Stomach (tissue), 9 donors: Measurements from ENCODE around the gene ADH4. TPM values are rescaled to one million over a fixed set of nuclear protein-coding genes. Genes with fewer than 3 reads are reported as not detected.
A peak's percentile ranks its signal among the peaks of the same experiment; 100 is the strongest.

Source experiments
- DNase-seq, 2 donors: peaks; one replicate each; pipeline versions ENCODE4 v3.0.0 to v3.0.0-alpha.2; 2013 to 2019
- H3K27ac ChIP-seq, 5 donors: fragments of 200-600 bp in 4 of 5; sonication (generic) in 4 of 5; one replicate each; pipeline ENCODE4 v1.5.1; 2013 to 2019; ENCODE audit warnings: mild to moderate bottlenecking in 1 of 5, moderate library complexity in 1 of 5
- H3K27me3 ChIP-seq, 3 donors: fragments of 200-600 bp; sonication (generic); one replicate each; pipeline ENCODE4 v1.5.1; 2017 to 2019; ENCODE audit warnings: mixed run types in 1 of 3
- H3K36me3 ChIP-seq, 4 donors: fragments of 200-600 bp; sonication (generic); 1 replicate in 3 of 4; 2 replicates in 1 of 4; pipeline ENCODE4 v1.5.1; 2016 to 2019
- H3K4me1 ChIP-seq, 4 donors: fragments of 200-600 bp; sonication (generic); one replicate each; pipeline ENCODE4 v1.5.1; 2016 to 2019
- H3K4me3 ChIP-seq, 4 donors: fragments of 200-600 bp; sonication (generic) in 3 of 4; one replicate each; pipeline ENCODE4 v1.5.1; 2016 to 2019; ENCODE audit warnings: mild to moderate bottlenecking in 1 of 4
- H3K9me3 ChIP-seq, 4 donors: fragments of 200-600 bp; sonication (generic); one replicate each; pipeline ENCODE4 v1.5.1; 2016 to 2019
- EP300 ChIP-seq: sonication (generic); formaldehyde crosslinking; IDR thresholded peaks from one replicate; pipeline ENCODE4 v1.6.1; 2017; ENCODE audit warnings: antibody characterized with exemption
- POLR2A ChIP-seq, 4 donors: fragments of 450-650 bp; IDR thresholded peaks; one replicate each; pipeline ENCODE4 v1.6.1; 2016; ENCODE audit warnings: antibody characterized with exemption in 4 of 4, control low read depth in 2 of 4, mild to moderate bottlenecking in 1 of 4, moderate library complexity in 1 of 4
- POLR2AphosphoS5 ChIP-seq, 3 donors: sonication (generic); formaldehyde crosslinking; IDR thresholded peaks; one replicate each; pipeline ENCODE4 v1.6.1; 2016; ENCODE audit warnings: antibody characterized with exemption in 3 of 3
- WGBS, 5 donors: extraction: QIAGEN DNeasy Blood & Tissue Kit in 3 of 5; methylation state at CpG; one replicate each; pipeline versions ENCODE4 v1.1.5 to v1.1.7; 2013 to 2018; 5-methylcytosine and 5-hydroxymethylcytosine counted together
- intact Hi-C: fragments of 100-400 bp; cut with DNase I; formaldehyde crosslinking; loops from one replicate; pipeline ENCODE4 v1.15.1; 2023; ENCODE audit warnings: low total_unique reads
- polyA plus RNA-seq, 3 donors: library from polyadenylated mRNA; stranded (reverse); fragments of 200-250 nt; gene quantifications; one replicate each; pipeline ENCODE4 v1.2.3, GENCODE V29; 2013
- total RNA-seq, 5 donors: library from RNA; depleted of rRNA; stranded (reverse); fragments of >200 nt; gene quantifications; one replicate each; pipeline versions ENCODE4 v1.1.0 to v1.2.3, GENCODE V29; 2014 to 2016
- TF ChIP-seq, protein P1 (sequence below), 7 experiments: fragments of 450-650 bp in 4 of 7; fragments of 200-600 bp in 3 of 7; sonication (generic) in 3 of 7; IDR thresholded peaks; one replicate each; pipeline ENCODE4 v1.5.1; 2016 to 2019; ENCODE audit warnings: antibody characterized with exemption in 7 of 7, control low read depth in 2 of 7, mild to moderate bottlenecking in 1 of 7
- donor health status: healthy with polysubstance abuse.
- donor health status: Bipolar disorder and iron deficiency.
- donor health status: healthy.

Gene ADH4
- total and polyA plus RNA-seq, 8 donors: 0.25 to 1.8 (median 0.50) TPM; not detected in 5

DNA sequence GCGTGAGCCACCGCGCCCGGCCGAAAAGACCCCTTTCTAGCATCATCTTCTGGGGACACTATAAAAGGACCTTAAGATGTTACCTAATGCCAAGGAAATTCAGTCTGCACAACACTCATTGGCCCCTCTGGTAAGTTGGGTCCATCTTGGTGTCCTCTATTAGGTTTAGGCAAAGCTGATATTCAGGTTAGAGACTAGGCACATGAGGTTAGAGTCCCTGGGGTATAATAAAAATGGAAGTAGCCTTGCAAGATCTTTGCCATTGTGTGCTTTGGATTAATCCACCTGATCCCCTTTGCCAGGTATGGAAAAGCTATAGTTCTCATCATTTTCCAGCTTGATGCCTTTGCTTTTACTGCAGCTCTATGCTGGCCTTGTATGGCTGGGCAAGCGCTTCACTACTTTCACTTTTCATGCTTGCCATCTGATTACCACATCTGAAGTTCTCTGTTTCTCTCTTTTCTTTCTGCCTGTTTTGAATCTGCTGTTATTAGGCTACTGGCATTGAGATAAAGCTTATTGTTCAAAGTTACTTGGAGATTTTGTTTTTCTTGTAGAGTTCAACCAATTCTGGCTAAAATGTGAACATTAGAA lies 5.4 kb upstream of the ADH4 start:
- TF ChIP-seq EP300: no peak
- TF ChIP-seq POLR2AphosphoS5 (IDR thresholded peaks at IDR 0.05): no peak
- no peak for TF ChIP-seq POLR2A (IDR thresholded peaks at IDR 0.05)
- TF ChIP-seq, protein P1, sequence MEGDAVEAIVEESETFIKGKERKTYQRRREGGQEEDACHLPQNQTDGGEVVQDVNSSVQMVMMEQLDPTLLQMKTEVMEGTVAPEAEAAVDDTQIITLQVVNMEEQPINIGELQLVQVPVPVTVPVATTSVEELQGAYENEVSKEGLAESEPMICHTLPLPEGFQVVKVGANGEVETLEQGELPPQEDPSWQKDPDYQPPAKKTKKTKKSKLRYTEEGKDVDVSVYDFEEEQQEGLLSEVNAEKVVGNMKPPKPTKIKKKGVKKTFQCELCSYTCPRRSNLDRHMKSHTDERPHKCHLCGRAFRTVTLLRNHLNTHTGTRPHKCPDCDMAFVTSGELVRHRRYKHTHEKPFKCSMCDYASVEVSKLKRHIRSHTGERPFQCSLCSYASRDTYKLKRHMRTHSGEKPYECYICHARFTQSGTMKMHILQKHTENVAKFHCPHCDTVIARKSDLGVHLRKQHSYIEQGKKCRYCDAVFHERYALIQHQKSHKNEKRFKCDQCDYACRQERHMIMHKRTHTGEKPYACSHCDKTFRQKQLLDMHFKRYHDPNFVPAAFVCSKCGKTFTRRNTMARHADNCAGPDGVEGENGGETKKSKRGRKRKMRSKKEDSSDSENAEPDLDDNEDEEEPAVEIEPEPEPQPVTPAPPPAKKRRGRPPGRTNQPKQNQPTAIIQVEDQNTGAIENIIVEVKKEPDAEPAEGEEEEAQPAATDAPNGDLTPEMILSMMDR (IDR thresholded peaks at IDR 0.05): no peak
- Histone ChIP-seq H3K4me3 (no peak overlapping the region), H3K9me3 (no peaks in the 10 kb centered on the region), H3K36me3 (peaks cover 0 to 3% (median 0%) of the 10 kb centered on the region in 4 donors), H3K27ac (no peak overlapping the region), H3K27me3 (no peaks in the 10 kb centered on the region), H3K4me1 (no peaks in the 10 kb centered on the region)
- intact Hi-C loops: no loop called here
- 22 to 97% (median 45%) methylated on average over 1 to 6 of the region's 6 CpGs for WGBS, 5 donors
- DNase-seq: no peak

DNA sequence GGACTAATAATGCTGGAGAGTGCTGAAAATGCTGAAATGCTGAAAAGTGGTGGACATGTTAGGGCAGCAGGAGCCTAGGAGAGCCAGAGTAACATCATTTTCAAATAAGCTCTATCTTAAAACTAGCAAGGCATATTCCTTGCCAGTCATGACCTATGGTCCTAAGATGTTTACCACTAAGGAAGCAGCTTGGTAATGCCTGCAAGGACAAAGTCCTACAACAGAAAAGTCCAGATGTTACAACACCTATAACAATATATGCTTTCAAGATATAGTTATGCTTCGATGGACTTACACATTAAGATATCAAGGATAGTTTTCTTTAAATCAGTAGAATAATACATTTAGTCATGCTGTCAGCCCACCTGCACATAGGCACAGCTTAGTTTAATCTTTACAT lies 4.5 kb upstream of the ADH4 start:
- no peak overlapping the region for H3K27ac ChIP-seq
- H3K4me1 ChIP-seq: no peaks in the 10 kb centered on the region
- no peaks in the 10 kb centered on the region for H3K9me3 ChIP-seq
- no peaks in the 10 kb centered on the region for H3K27me3 ChIP-seq
- TF ChIP-seq POLR2AphosphoS5 (IDR thresholded peaks at IDR 0.05): no peak
- no peak for TF ChIP-seq POLR2A (IDR thresholded peaks at IDR 0.05)
- TF ChIP-seq EP300: no peak
- TF ChIP-seq, protein P1 (IDR thresholded peaks at IDR 0.05): no peak
- WGBS, 5 donors: 68 to 90% (median 80%) methylated on average over 1 of the region's 1 CpG
- no peaks in the 10 kb centered on the region for H3K36me3 ChIP-seq
- intact Hi-C loops: no loop called here
- DNase-seq: peak in 1 of 2 donors; percentile 4
- no peak overlapping the region for H3K4me3 ChIP-seq

DNA sequence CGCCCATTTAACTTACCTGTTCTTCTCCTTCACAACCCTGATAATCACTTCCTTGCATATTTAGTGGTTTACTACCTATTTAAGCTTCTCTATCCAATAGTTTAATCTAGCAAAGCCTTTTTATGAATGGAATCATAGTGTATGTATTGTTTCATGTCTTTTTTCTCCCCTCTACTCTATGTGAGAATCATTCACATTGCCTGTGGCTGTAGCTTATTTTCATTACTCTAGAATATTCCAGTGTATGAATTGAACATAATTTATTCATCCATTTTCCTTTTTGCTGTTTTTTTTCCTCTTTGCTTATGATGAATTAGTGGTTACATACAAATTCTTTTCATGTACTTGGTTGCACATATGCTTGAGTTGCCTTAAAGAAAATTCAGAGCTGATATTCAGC lies 490 bp upstream of the ADH4 start:
- peak overlapping the region in 1 of 5 donors; percentile 20 for H3K27ac ChIP-seq
- H3K9me3 ChIP-seq: no peaks in the 10 kb centered on the region
- no peak for DNase-seq
- no peaks in the 10 kb centered on the region for H3K27me3 ChIP-seq
- intact Hi-C loops: no loop called here
- WGBS, 5 donors: 83 to 97% (median 84%) methylated on average over 1 of the region's 1 CpG
- H3K4me1 ChIP-seq: no peaks in the 10 kb centered on the region
- no peak overlapping the region for H3K4me3 ChIP-seq
- no peaks in the 10 kb centered on the region for H3K36me3 ChIP-seq
- TF ChIP-seq EP300: no peak

DNA sequence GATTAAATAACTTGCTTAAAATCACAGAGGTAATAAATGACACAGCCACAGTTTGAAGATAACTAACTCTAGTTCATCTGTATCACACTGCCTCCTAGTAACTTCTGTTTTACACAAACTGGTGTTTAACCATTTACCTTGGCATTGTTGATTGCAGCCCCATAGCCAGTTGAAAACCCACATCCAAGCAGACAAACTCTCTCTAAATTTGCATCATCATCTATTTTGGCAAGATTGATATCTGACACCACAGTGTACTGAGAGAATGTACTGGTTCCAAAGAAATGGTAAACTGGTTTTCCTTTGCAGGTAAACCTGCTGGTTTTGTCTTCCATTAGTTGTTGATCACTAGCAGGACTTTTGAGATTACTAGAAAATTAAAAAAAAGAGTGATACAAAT lies 7.8 kb downstream of the ADH4 start:
- H3K4me3 ChIP-seq: no peak overlapping the region
- no peak for TF ChIP-seq EP300
- TF ChIP-seq, protein P1 (IDR thresholded peaks at IDR 0.05): no peak
- H3K9me3 ChIP-seq: no peaks in the 10 kb centered on the region
- intact Hi-C loops: no loop called here
- no peaks in the 10 kb centered on the region for H3K27me3 ChIP-seq
- no peaks in the 10 kb centered on the region for H3K36me3 ChIP-seq
- DNase-seq: no peak
- H3K27ac ChIP-seq: no peak overlapping the region
- H3K4me1 ChIP-seq: no peaks in the 10 kb centered on the region

DNA sequence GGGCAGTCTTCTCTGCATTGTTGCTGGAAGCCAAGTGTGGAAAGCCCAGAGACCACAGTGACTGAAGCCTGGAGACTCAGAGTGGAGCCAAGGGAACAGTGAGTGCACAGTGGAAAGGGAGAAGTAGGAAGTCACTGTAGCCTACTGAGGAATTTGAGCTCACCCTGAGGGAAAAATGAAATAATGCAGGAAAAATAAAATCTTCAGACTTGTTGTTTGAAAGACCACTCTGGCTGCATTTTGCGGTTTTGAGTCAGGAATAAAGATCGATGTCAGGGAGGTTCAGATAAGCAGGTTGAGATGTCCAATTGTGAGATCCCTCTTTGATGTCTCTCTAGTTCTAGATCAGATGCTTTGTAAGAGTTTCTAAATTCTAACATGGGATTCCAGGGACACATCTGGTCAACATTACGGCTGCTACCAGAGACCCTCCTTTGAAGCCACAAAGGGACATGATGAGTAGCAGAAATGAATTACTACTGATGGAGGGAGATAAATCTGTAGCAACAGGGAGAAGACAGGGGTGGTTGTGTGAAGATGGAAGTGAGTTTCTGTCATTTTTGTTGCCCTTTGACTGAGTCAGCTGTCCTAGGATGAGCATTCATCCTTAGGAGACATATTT lies 8.4 kb downstream of the ADH4 start:
- intact Hi-C loops: no loop called here
- TF ChIP-seq, protein P1 (IDR thresholded peaks at IDR 0.05): no peak
- TF ChIP-seq POLR2A (IDR thresholded peaks at IDR 0.05) (no peak), EP300 (no peak), POLR2AphosphoS5 (IDR thresholded peaks at IDR 0.05) (no peak)
- no peak for DNase-seq
- no peaks in the 10 kb centered on the region for H3K27me3 ChIP-seq
- no peak overlapping the region for H3K4me3 ChIP-seq
- WGBS, 5 donors: 64 to 82% (median 66%) methylated on average over 3 of the region's 3 CpGs
- no peaks in the 10 kb centered on the region for H3K36me3 ChIP-seq
- H3K9me3 ChIP-seq: no peaks in the 10 kb centered on the region
- no peak overlapping the region for H3K27ac ChIP-seq
- no peaks in the 10 kb centered on the region for H3K4me1 ChIP-seq
